HG02763 (cell line): ENCODE results near the gene USP48.
"Not testable (repeated sequence)": the region's sequence is repeated elsewhere in the genome, so short reads cannot be mapped to it uniquely, and the experiment has no call there.

ENCODE experiments used
- ATAC-seq: cut with Tn5 transposase; IDR thresholded peaks from one replicate; pipeline ENCODE4 v1.9.1; 2021; ENCODE audit warnings: mild to moderate bottlenecking, moderate library complexity; ENCODE audit not compliant: unreplicated experiment

Gene USP48

GRCh38 chr1:21702780-21703179 is 80.2 kb downstream of the USP48 start:
- no peak for ATAC-seq

- no peak for ATAC-seq
Observed at GRCh38 chr1:21701401-21701800, 81.5 kb downstream of the USP48 start.

- ATAC-seq = no peak
Observed at GRCh38 chr1:21700094-21700493, 82.9 kb downstream of the USP48 start.

- ATAC-seq = no peak
Observed at GRCh38 chr1:21696931-21697330, 86.0 kb downstream of the USP48 start.

- ATAC-seq = no peak
Observed at GRCh38 chr1:21693732-21694131, 89.2 kb downstream of the USP48 start.

GRCh38 chr1:21691739-21692138 is 91.2 kb downstream of the USP48 start:
- no peak for ATAC-seq

- no peak for ATAC-seq
Observed at GRCh38 chr1:21689661-21690372, 93.1 kb downstream of the USP48 start.

- ATAC-seq = no peak
Observed at GRCh38 chr1:21687081-21687529, 95.8 kb downstream of the USP48 start.

GRCh38 chr1:21685946-21686678 is 96.8 kb downstream of the USP48 start:
- ATAC-seq = no peak

- ATAC-seq = no peak
Observed at GRCh38 chr1:21681426-21681825, 101.5 kb downstream of the USP48 start.

GRCh38 chr1:21680918-21681317 is 102.0 kb downstream of the USP48 start:
- no peak for ATAC-seq

- ATAC-seq = no peak
Observed at GRCh38 chr1:21680381-21680780, 102.6 kb downstream of the USP48 start.

- ATAC-seq = no peak
Observed at GRCh38 chr1:21677168-21677567, 105.8 kb downstream of the USP48 start.

GRCh38 chr1:21674957-21675356 is 108.0 kb downstream of the USP48 start:
- ATAC-seq = no peak

GRCh38 chr1:21673853-21674252 is 109.1 kb downstream of the USP48 start:
- not testable (repeated sequence) for ATAC-seq

GRCh38 chr1:21673277-21673780 is 109.6 kb downstream of the USP48 start:
- ATAC-seq = no peak

GRCh38 chr1:21672478-21673276 is 110.3 kb downstream of the USP48 start:
- no peak for ATAC-seq

GRCh38 chr1:21671915-21672314 is 111.0 kb downstream of the USP48 start:
- ATAC-seq = no peak

GRCh38 chr1:21670956-21671902 is 111.7 kb downstream of the USP48 start:
- ATAC-seq = no peak
